Stimulated activated naive CD4-positive, alpha-beta T cell (primary cell): ENCODE results near the gene PACSIN1.

Source experiments
- DNase-seq, 6 experiments: peaks; one replicate each; lab custom pipeline; 2025; lab: John Stamatoyannopoulos, UW

PACSIN1 gene

GRCh38 chr6:34514593-34515472, 49.0 kb downstream of the PACSIN1 start:
- no peak for DNase-seq

- no peak for DNase-seq
Observed at GRCh38 chr6:34515473-34516387, 49.9 kb downstream of the PACSIN1 start.

- DNase-seq: no peak
Observed at GRCh38 chr6:34516391-34517324, 50.8 kb downstream of the PACSIN1 start.

- DNase-seq: no peak
Observed at GRCh38 chr6:34517461-34517881, 51.6 kb downstream of the PACSIN1 start.

- no peak for DNase-seq
Observed at GRCh38 chr6:34517966-34518365, 52.1 kb downstream of the PACSIN1 start.

- DNase-seq: no peak
Observed at GRCh38 chr6:34518669-34519365, 52.9 kb downstream of the PACSIN1 start.

GRCh38 chr6:34519971-34520644, 54.2 kb downstream of the PACSIN1 start:
- no peak for DNase-seq

GRCh38 chr6:34520645-34521462, 55.0 kb downstream of the PACSIN1 start:
- DNase-seq: no peak

GRCh38 chr6:34521463-34522285, 55.8 kb downstream of the PACSIN1 start:
- DNase-seq: no peak

- DNase-seq: no peak
Observed at GRCh38 chr6:34522761-34523160, 56.9 kb downstream of the PACSIN1 start.

- no peak for DNase-seq
Observed at GRCh38 chr6:34523441-34524206, 57.7 kb downstream of the PACSIN1 start.

- no peak for DNase-seq
Observed at GRCh38 chr6:34524499-34524898, 58.6 kb downstream of the PACSIN1 start.

- no peak for DNase-seq
Observed at GRCh38 chr6:34524971-34525370, 59.1 kb downstream of the PACSIN1 start.

GRCh38 chr6:34525431-34526175, 59.7 kb downstream of the PACSIN1 start:
- no peak for DNase-seq

GRCh38 chr6:34526241-34526972, 60.5 kb downstream of the PACSIN1 start:
- DNase-seq: no peak

GRCh38 chr6:34526992-34527728, 61.3 kb downstream of the PACSIN1 start:
- DNase-seq: peak; percentile 86 to 96 (median 94)
